Nucleus accumbens (tissue), 56 donors: ENCODE data around the gene TTR.

Experiments used
- DNase-seq, 56 donors: peaks; one replicate each; lab custom pipeline; 2025; lab: John Stamatoyannopoulos, UW

TTR gene

GRCh38 chr18:31578126-31578525 lies 13.6 kb upstream of the TTR start:
- DNase-seq: no peak

GRCh38 chr18:31579375-31579774 lies 12.3 kb upstream of the TTR start:
- no peak for DNase-seq

- DNase-seq: no peak
Observed at GRCh38 chr18:31581498-31582197, 10.0 kb upstream of the TTR start.

- DNase-seq: no peak
Observed at GRCh38 chr18:31583185-31583854, 8.4 kb upstream of the TTR start.

- no peak for DNase-seq
Observed at GRCh38 chr18:31585991-31586390, 5.7 kb upstream of the TTR start.

GRCh38 chr18:31586616-31587015 lies 5.1 kb upstream of the TTR start:
- no peak for DNase-seq

GRCh38 chr18:31587529-31587928 lies 4.1 kb upstream of the TTR start:
- DNase-seq: no peak

GRCh38 chr18:31590570-31590969 lies 1.1 kb upstream of the TTR start:
- DNase-seq: no peak

- DNase-seq: no peak
Observed at GRCh38 chr18:31591113-31591512, 564 bp upstream of the TTR start.

GRCh38 chr18:31592506-31593157 lies 955 bp downstream of the TTR start:
- DNase-seq: no peak

- no peak for DNase-seq
Observed at GRCh38 chr18:31595121-31595771, 3.6 kb downstream of the TTR start.

- no peak for DNase-seq
Observed at GRCh38 chr18:31596081-31596872, 4.6 kb downstream of the TTR start.

GRCh38 chr18:31598021-31598805 lies 6.5 kb downstream of the TTR start:
- DNase-seq: no peak

GRCh38 chr18:31603315-31603714 lies 11.6 kb downstream of the TTR start:
- DNase-seq: no peak

GRCh38 chr18:31606265-31606664 lies 14.6 kb downstream of the TTR start:
- no peak for DNase-seq

- no peak for DNase-seq
Observed at GRCh38 chr18:31607384-31607783, 15.7 kb downstream of the TTR start.

GRCh38 chr18:31609886-31610285 lies 18.2 kb downstream of the TTR start:
- DNase-seq: no peak

- no peak for DNase-seq
Observed at GRCh38 chr18:31610286-31611205, 18.9 kb downstream of the TTR start.

GRCh38 chr18:31611511-31611910 lies 19.8 kb downstream of the TTR start:
- no peak for DNase-seq
